HepG2 (cell line): ENCODE data around the gene ANKRD60. TPM values are rescaled to one million over a fixed set of nuclear protein-coding genes. Genes with fewer than 3 reads are reported as not detected.

Experiments used
- ATM ChIP-seq: fragments of 450-650 bp; IDR thresholded peaks from 2 replicates; pipeline ENCODE4 v1.7.1; 2017; ENCODE audit warnings: mild to moderate bottlenecking, borderline replicate concordance
- CBX5 ChIP-seq: sonication (generic); formaldehyde crosslinking; IDR thresholded peaks from 2 replicates; pipeline ENCODE4 v1.4.0; 2020; ENCODE audit warnings: missing genetic modification reagents, borderline replicate concordance
- EP300 ChIP-seq, 3 experiments: sonication (generic) in 1 of 3; formaldehyde crosslinking in 1 of 3; IDR thresholded peaks; 2 replicates each; pipeline versions ENCODE4 v1.5.1 to v1.6.1; 2011 to 2020; ENCODE audit warnings: low read depth in 2 of 3, low read length in 2 of 3, borderline replicate concordance in 1 of 3, improper control_type of control experiment in 1 of 3, mild to moderate bottlenecking in 1 of 3, missing genetic modification reagents in 1 of 3, moderate library complexity in 1 of 3
- IRF2 ChIP-seq: IDR thresholded peaks from 2 replicates; pipeline ENCODE4 v1.6.1; 2018; ENCODE audit warnings: missing genetic modification reagents, missing compliant biosample characterization
- LRRFIP1 ChIP-seq: sonication (generic); formaldehyde crosslinking; conservative IDR thresholded peaks from 2 replicates; pipeline ENCODE4 v1.4.0; 2020; ENCODE audit warnings: missing genetic modification reagents
- MYNN ChIP-seq: sonication (generic); formaldehyde crosslinking; IDR thresholded peaks from 2 replicates; pipeline ENCODE4 v1.4.0; 2020; ENCODE audit warnings: mild to moderate bottlenecking, low read depth, missing genetic modification reagents
- MZF1 ChIP-seq: sonication (generic); formaldehyde crosslinking; IDR thresholded peaks from 2 replicates; pipeline ENCODE4 v1.8.1; 2023; ENCODE audit warnings: mild to moderate bottlenecking, missing genetic modification reagents, borderline replicate concordance
- SOX5 ChIP-seq: IDR thresholded peaks from 2 replicates; pipeline ENCODE4 v1.6.1; 2016; ENCODE audit warnings: borderline replicate concordance
- STAG1 ChIP-seq: sonication (generic); formaldehyde crosslinking; IDR thresholded peaks from 2 replicates; pipeline ENCODE4 v1.4.0; 2020; ENCODE audit warnings: missing genetic modification reagents
- ZBTB38 ChIP-seq: sonication (generic); formaldehyde crosslinking; IDR thresholded peaks from 2 replicates; pipeline ENCODE4 v1.5.1; 2020; ENCODE audit warnings: mild to moderate bottlenecking, missing genetic modification reagents
- ZNF232 ChIP-seq: sonication (generic); formaldehyde crosslinking; IDR thresholded peaks from 2 replicates; pipeline ENCODE4 v1.4.0; 2020; ENCODE audit warnings: missing genetic modification reagents, borderline replicate concordance
- ZNF235 ChIP-seq: sonication (generic); formaldehyde crosslinking; IDR thresholded peaks from 2 replicates; pipeline ENCODE4 v1.8.1; 2023; ENCODE audit warnings: mild to moderate bottlenecking, missing genetic modification reagents, borderline replicate concordance
- ZNF264 ChIP-seq: sonication (generic); formaldehyde crosslinking; IDR thresholded peaks from 2 replicates; pipeline ENCODE4 v1.4.0; 2020; ENCODE audit warnings: missing genetic modification reagents
- ZNF441 ChIP-seq: sonication (generic); formaldehyde crosslinking; IDR thresholded peaks from 2 replicates; pipeline ENCODE4 v1.7.0; 2021; ENCODE audit warnings: missing genetic modification reagents, borderline replicate concordance
- ZNF446 ChIP-seq: sonication (generic); formaldehyde crosslinking; IDR thresholded peaks from 2 replicates; pipeline ENCODE4 v1.5.0; 2020; ENCODE audit warnings: mild to moderate bottlenecking, missing genetic modification reagents
- ZNF569 ChIP-seq: sonication (generic); formaldehyde crosslinking; IDR thresholded peaks from 2 replicates; pipeline ENCODE4 v1.5.0; 2020; ENCODE audit warnings: mild to moderate bottlenecking, missing genetic modification reagents, moderate library complexity, borderline replicate concordance
- ZNF710 ChIP-seq: sonication (generic); formaldehyde crosslinking; IDR thresholded peaks from 2 replicates; pipeline ENCODE4 v1.5.0; 2020; ENCODE audit warnings: mild to moderate bottlenecking, missing genetic modification reagents, borderline replicate concordance
- ZNF713 ChIP-seq: sonication (generic); formaldehyde crosslinking; IDR thresholded peaks from 2 replicates; pipeline ENCODE4 v1.4.0; 2020; ENCODE audit warnings: mild to moderate bottlenecking, missing genetic modification reagents
- ZNF792 ChIP-seq: IDR thresholded peaks from 2 replicates; pipeline ENCODE4 v1.6.1; 2016
- ZSCAN29 ChIP-seq: sonication (generic); formaldehyde crosslinking; conservative IDR thresholded peaks from 2 replicates; pipeline ENCODE4 v1.4.0; 2020; ENCODE audit warnings: mild to moderate bottlenecking, missing genetic modification reagents
- ZZZ3 ChIP-seq: sonication (generic); formaldehyde crosslinking; IDR thresholded peaks from 2 replicates; pipeline ENCODE4 v1.4.0; 2020; ENCODE audit warnings: missing genetic modification reagents, mild to moderate bottlenecking, borderline replicate concordance
- polyA plus RNA-seq, 8 experiments: library from polyadenylated mRNA; depleted of rRNA in 3 of 8; stranded (reverse) in 7 of 8; unstranded in 1 of 8; fragments of >200 nt; fragmentation: Illumina TruSeq in 4 of 8; extraction: Trizol in 4 of 8; gene quantifications; 2 replicates each; pipeline versions ENCODE4 v1.2.1 to v1.2.3, GENCODE V29; 2011 to 2016; ENCODE audit warnings: low read depth in 4 of 8, missing spikeins in 1 of 8, mixed read lengths in 1 of 8; ENCODE audit not compliant: insufficient read depth in 1 of 8
- total RNA-seq, 5 experiments: library from RNA; depleted of rRNA; stranded (reverse); fragments of >200 nt; fragmentation: Illumina TruSeq; extraction: Trizol; gene quantifications; 2 replicates each; pipeline ENCODE4 v1.2.3, GENCODE V29; 2016; ENCODE audit warnings: low read depth in 1 of 5
- TF ChIP-seq, protein P1 (sequence below): sonication (generic); formaldehyde crosslinking; IDR thresholded peaks from 2 replicates; pipeline ENCODE4 v1.5.0; 2020; ENCODE audit warnings: mild to moderate bottlenecking, missing genetic modification reagents
- TF ChIP-seq, protein P2 (sequence below): sonication (generic); IDR thresholded peaks from 2 replicates; pipeline ENCODE4 v1.6.1; 2016; ENCODE audit warnings: low read depth, borderline replicate concordance

Gene ANKRD60
- total and polyA plus RNA-seq, 2 of the 13 experiments (the other 11 are each of a cell fraction or from before 2014, with no cell fraction given), result not detected

- TF ChIP-seq LRRFIP1 (CRISPR knock-in tag), result no peak
- TF ChIP-seq ZBTB38 (CRISPR knock-in tag), result peak; percentile 74; the same call in 1 of the 2 replicates
- TF ChIP-seq ZNF713 (CRISPR knock-in tag), result no peak
- 0 out of 2 replicates have a peak, but pooled peaks have one; percentile 19 for TF ChIP-seq SOX5
- no peak for TF ChIP-seq ZNF710 (CRISPR knock-in tag)
- TF ChIP-seq ZNF446 (CRISPR knock-in tag), result peak; percentile 58; the same call in 1 of the 2 replicates
- peak; percentile 69 for TF ChIP-seq STAG1 (CRISPR knock-in tag)
- no peak for TF ChIP-seq ZNF792
- TF ChIP-seq, protein P1, sequence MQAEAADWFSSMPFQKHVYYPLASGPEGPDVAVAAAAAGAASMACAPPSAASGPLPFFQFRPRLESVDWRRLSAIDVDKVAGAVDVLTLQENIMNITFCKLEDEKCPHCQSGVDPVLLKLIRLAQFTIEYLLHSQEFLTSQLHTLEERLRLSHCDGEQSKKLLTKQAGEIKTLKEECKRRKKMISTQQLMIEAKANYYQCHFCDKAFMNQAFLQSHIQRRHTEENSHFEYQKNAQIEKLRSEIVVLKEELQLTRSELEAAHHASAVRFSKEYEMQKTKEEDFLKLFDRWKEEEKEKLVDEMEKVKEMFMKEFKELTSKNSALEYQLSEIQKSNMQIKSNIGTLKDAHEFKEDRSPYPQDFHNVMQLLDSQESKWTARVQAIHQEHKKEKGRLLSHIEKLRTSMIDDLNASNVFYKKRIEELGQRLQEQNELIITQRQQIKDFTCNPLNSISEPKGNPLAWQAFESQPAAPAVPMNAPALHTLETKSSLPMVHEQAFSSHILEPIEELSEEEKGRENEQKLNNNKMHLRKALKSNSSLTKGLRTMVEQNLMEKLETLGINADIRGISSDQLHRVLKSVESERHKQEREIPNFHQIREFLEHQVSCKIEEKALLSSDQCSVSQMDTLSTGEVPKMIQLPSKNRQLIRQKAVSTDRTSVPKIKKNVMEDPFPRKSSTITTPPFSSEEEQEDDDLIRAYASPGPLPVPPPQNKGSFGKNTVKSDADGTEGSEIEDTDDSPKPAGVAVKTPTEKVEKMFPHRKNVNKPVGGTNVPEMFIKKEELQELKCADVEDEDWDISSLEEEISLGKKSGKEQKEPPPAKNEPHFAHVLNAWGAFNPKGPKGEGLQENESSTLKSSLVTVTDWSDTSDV (CRISPR knock-in tag), result no peak
- no peak for TF ChIP-seq ZNF569 (CRISPR knock-in tag)
- no peak for TF ChIP-seq ZZZ3 (CRISPR knock-in tag)
- no peak for TF ChIP-seq ZNF235
- TF ChIP-seq MYNN, result 0 out of 2 replicates have a peak, but pooled peaks have one; percentile 48
- no peak for TF ChIP-seq EP300 (IDR thresholded peaks at IDR 0.05; ENCODE audit: low read depth in 2 of 2, low read length in 2 of 2)
- no peak for TF ChIP-seq EP300 (CRISPR knock-in tag; IDR thresholded peaks at IDR 0.05; ENCODE audit: borderline replicate concordance)
- TF ChIP-seq, protein P2, sequence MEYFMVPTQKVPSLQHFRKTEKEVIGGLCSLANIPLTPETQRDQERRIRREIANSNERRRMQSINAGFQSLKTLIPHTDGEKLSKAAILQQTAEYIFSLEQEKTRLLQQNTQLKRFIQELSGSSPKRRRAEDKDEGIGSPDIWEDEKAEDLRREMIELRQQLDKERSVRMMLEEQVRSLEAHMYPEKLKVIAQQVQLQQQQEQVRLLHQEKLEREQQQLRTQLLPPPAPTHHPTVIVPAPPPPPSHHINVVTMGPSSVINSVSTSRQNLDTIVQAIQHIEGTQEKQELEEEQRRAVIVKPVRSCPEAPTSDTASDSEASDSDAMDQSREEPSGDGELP, result no peak
- no peak for TF ChIP-seq MZF1 (CRISPR knock-in tag)
- no peak for TF ChIP-seq ATM
- no peak for TF ChIP-seq ZNF232 (CRISPR knock-in tag)
- no peak for TF ChIP-seq ZNF264 (CRISPR knock-in tag)
- 0 out of 2 replicates have a peak, but pooled peaks have one; percentile 18 for TF ChIP-seq IRF2 (CRISPR knock-in tag)
- 0 out of 2 replicates have a peak, but pooled peaks have one; percentile 44 for TF ChIP-seq CBX5 (CRISPR knock-in tag)
- no peak for TF ChIP-seq ZNF441 (CRISPR knock-in tag)
- TF ChIP-seq ZSCAN29 (CRISPR knock-in tag), result no peak
Observed at GRCh38 chr20:58246346-58246745, 17.9 kb upstream of the ANKRD60 start (continued).
